Stomach (tissue), 4 donors: ENCODE data around the gene OPHN1.

Experiments used
- CTCF ChIP-seq, 7 experiments: fragments of 450-650 bp in 4 of 7; fragments of 200-600 bp in 3 of 7; sonication (generic) in 3 of 7; IDR thresholded peaks; one replicate each; pipeline ENCODE4 v1.5.1; 2016 to 2019; ENCODE audit warnings: antibody characterized with exemption in 7 of 7, control low read depth in 2 of 7, mild to moderate bottlenecking in 1 of 7
- EP300 ChIP-seq: sonication (generic); formaldehyde crosslinking; IDR thresholded peaks from one replicate; pipeline ENCODE4 v1.6.1; 2017; ENCODE audit warnings: antibody characterized with exemption
- POLR2A ChIP-seq, 4 donors: fragments of 450-650 bp; IDR thresholded peaks; one replicate each; pipeline ENCODE4 v1.6.1; 2016; ENCODE audit warnings: antibody characterized with exemption in 4 of 4, control low read depth in 2 of 4, mild to moderate bottlenecking in 1 of 4, moderate library complexity in 1 of 4
- POLR2AphosphoS5 ChIP-seq, 3 donors: sonication (generic); formaldehyde crosslinking; IDR thresholded peaks; one replicate each; pipeline ENCODE4 v1.6.1; 2016; ENCODE audit warnings: antibody characterized with exemption in 3 of 3

GRCh38 chrX:68043713-68044438 is 389.4 kb downstream of the OPHN1 start:
- TF ChIP-seq EP300 (no peak), CTCF (IDR thresholded peaks at IDR 0.05) (no peak), POLR2AphosphoS5 (IDR thresholded peaks at IDR 0.05) (no peak), POLR2A (IDR thresholded peaks at IDR 0.05) (no peak)
